Measurements from ENCODE around the gene PROSER3.

The PROSER3 gene

DNA sequence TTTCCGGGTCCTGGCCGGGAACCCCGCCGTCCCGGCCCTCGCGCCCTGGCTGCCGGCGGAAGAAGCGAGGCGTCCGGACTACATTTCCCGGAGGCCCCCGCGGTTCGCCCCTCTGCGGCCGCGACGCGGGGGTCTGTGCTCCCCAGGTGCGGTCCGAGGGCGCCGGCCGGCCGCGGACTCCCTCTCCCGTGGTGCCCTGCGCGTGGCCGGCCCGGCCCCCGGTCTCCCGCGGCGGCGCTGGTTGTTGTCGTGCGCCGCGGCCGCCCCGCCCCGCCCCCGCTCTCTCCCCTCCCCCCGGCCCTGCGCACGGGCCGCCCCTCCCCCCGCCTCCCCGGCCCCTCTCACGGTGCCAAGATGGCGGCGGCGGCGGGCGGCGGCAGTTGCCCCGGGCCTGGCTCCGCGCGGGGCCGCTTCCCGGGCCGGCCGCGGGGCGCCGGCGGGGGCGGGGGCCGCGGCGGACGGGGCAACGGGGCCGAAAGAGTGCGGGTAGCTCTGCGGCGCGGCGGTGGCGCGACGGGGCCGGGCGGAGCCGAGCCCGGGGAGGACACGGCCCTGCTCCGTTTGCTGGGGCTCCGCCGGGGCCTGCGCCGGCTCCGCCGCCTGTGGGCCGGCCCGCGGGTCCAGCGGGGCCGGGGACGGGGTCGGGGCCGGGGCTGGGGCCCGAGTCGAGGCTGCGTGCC, 40.2 kb upstream of the PROSER3 start, which contains the start of gene KMT2B:
Gene KMT2B (plus strand): TSS at position 339 of the 680 bp plus-strand sequence. CDS start 16 bp downstream, at position 355.
- TF ChIP-seq, protein P1, sequence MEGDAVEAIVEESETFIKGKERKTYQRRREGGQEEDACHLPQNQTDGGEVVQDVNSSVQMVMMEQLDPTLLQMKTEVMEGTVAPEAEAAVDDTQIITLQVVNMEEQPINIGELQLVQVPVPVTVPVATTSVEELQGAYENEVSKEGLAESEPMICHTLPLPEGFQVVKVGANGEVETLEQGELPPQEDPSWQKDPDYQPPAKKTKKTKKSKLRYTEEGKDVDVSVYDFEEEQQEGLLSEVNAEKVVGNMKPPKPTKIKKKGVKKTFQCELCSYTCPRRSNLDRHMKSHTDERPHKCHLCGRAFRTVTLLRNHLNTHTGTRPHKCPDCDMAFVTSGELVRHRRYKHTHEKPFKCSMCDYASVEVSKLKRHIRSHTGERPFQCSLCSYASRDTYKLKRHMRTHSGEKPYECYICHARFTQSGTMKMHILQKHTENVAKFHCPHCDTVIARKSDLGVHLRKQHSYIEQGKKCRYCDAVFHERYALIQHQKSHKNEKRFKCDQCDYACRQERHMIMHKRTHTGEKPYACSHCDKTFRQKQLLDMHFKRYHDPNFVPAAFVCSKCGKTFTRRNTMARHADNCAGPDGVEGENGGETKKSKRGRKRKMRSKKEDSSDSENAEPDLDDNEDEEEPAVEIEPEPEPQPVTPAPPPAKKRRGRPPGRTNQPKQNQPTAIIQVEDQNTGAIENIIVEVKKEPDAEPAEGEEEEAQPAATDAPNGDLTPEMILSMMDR (IDR thresholded peaks at IDR 0.05; ENCODE audit: extremely low read depth, insufficient read depth, missing control alignments): no peak
- peak; percentile 99 for DNase-seq (ENCODE audit: low spot score)
- in situ Hi-C loops (cut with MboI; ENCODE audit: low pct_unique_long_range_greater_than_20kb, low sequenced_read_pairs, unreplicated experiment): no loop called here

DNA sequence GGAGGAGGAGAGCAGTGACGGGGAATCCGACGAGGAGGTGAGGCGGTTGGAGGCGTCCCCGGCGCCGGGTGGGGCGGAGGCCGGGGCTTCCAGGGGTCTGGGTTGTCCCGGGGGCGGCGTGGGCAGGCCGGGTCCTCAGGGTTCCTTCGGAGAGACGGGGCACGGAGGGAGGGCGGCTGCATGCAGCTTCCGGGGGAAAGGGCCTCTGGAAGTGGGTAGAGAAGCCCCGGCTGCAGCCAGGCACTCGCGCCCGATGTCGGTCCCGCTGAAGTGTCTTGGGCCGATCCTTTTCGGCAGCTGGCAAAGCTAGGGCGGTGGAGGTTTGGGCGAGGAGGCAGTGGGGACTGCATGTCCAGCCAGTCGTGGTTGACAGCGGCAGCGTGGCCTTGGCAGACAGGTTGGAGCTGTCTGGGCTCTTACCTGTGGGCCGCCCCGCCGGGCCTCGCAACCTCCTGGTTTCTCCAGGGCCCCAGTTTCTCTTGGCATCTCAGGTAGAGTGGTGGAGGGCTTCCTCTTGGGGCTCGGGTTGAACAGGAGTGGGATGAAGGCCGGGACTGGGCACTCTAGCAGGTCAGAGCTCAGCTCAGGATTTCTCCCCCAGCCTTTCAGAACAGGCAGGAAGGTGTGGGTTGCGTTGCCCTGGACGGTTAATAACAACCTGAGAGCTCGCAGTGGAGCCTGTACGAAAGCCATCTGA, 39.5 kb upstream of the PROSER3 start:
- TF ChIP-seq, protein P1 (IDR thresholded peaks at IDR 0.05; ENCODE audit: extremely low read depth, insufficient read depth, missing control alignments): no peak
- peak; percentile 75 for DNase-seq (ENCODE audit: low spot score)
- in situ Hi-C loops (cut with MboI; ENCODE audit: low pct_unique_long_range_greater_than_20kb, low sequenced_read_pairs, unreplicated experiment): no loop called here

DNA sequence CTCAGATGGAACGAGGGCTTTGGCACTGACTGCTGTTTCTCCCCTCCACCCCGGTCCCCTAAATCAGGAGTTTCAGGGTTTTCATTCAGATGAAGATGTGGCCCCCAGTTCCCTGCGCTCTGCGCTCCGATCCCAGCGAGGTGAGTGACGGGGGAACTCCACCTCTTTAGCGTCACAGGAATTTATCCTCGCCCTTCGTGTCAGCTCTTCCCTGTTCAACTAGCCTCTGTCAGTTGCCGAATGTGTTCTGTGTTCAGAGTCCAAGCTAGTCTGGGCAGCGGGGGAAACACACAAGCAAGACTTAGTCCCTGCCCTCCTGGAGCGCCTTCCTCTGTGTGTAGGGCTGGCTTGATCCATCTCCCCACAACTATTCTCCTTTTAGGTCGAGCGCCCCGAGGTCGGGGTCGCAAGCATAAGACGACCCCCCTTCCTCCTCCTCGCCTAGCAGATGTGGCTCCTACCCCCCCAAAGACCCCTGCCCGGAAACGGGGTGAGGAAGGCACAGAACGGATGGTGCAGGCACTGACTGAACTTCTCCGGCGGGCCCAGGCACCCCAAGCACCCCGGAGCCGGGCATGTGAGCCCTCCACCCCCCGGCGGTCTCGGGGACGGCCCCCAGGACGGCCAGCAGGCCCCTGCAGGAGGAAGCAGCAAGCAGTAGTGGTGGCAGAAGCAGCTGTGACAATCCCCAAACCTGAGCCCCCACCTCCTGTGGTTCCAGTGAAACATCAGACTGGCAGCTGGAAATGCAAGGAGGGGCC, 38.4 kb upstream of the PROSER3 start:
- no peak for DNase-seq (ENCODE audit: low spot score)
- in situ Hi-C loops (cut with MboI; ENCODE audit: low pct_unique_long_range_greater_than_20kb, low sequenced_read_pairs, unreplicated experiment): no loop called here
- TF ChIP-seq, protein P1 (IDR thresholded peaks at IDR 0.05; ENCODE audit: extremely low read depth, insufficient read depth, missing control alignments): no peak

- no peak for DNase-seq (ENCODE audit: low spot score)
- TF ChIP-seq, protein P1 (IDR thresholded peaks at IDR 0.05; ENCODE audit: extremely low read depth, insufficient read depth, missing control alignments): no peak
- in situ Hi-C loops (cut with MboI; ENCODE audit: low pct_unique_long_range_greater_than_20kb, low sequenced_read_pairs, unreplicated experiment): no loop called here
These were observed 37.8 kb upstream of the PROSER3 start for GRCh38 chr19:35720163-35720524.

- in situ Hi-C loops (cut with MboI; ENCODE audit: low pct_unique_long_range_greater_than_20kb, low sequenced_read_pairs, unreplicated experiment): no loop called here
- DNase-seq (ENCODE audit: low spot score): no peak
- TF ChIP-seq, protein P1 (IDR thresholded peaks at IDR 0.05; ENCODE audit: extremely low read depth, insufficient read depth, missing control alignments): no peak
These were observed 37.3 kb upstream of the PROSER3 start for GRCh38 chr19:35720648-35721047.

GRCh38 chr19:35721374-35721773, 36.6 kb upstream of the PROSER3 start:
- in situ Hi-C loops (cut with MboI; ENCODE audit: low pct_unique_long_range_greater_than_20kb, low sequenced_read_pairs, unreplicated experiment): no loop called here
- TF ChIP-seq, protein P1 (IDR thresholded peaks at IDR 0.05; ENCODE audit: extremely low read depth, insufficient read depth, missing control alignments): no peak
- no peak for DNase-seq (ENCODE audit: low spot score)
